GM23338 (cell line): ENCODE data around the gene USP32.

ENCODE experiments used
- CREB1 ChIP-seq: fragments of 250-450 bp; sonication (Bioruptor Pico); IDR thresholded peaks from 2 replicates; pipeline ENCODE4 v1.5.0; 2020; ENCODE audit warnings: low read depth, mild to moderate bottlenecking, moderate library complexity
- EZH2 ChIP-seq: fragments of 200-600 bp; sonication (generic); IDR thresholded peaks from one replicate; pipeline ENCODE4 v1.8.0; 2017; ENCODE audit warnings: antibody characterized with exemption, mild to moderate bottlenecking, low read depth; ENCODE audit not compliant: unreplicated experiment
- EZH2phosphoT487 ChIP-seq: fragments of 200-600 bp; sonication (generic); IDR thresholded peaks from one replicate; pipeline ENCODE4 v1.8.1; 2018; ENCODE audit warnings: antibody characterized with exemption; ENCODE audit not compliant: unreplicated experiment
- JUNB ChIP-seq: IDR thresholded peaks from one replicate; pipeline ENCODE4 v1.6.1; 2016; ENCODE audit warnings: antibody characterized with exemption; ENCODE audit not compliant: unreplicated experiment
- POLR2AphosphoS5 ChIP-seq: IDR thresholded peaks from 2 replicates; pipeline ENCODE4 v1.6.1; 2016; ENCODE audit warnings: antibody characterized with exemption, low read depth
- TF ChIP-seq, protein P1 (sequence below), 2 experiments: fragments of 200-600 bp in 1 of 2; sonication (generic) in 1 of 2; conservative IDR thresholded peaks; 2 replicates each; pipeline versions ENCODE4 v1.5.1 to v1.6.1; 2016 to 2017; ENCODE audit warnings: antibody characterized with exemption in 2 of 2, low read depth in 2 of 2, mild to moderate bottlenecking in 2 of 2, moderate library complexity in 1 of 2
- TF ChIP-seq, protein P2 (sequence below): IDR thresholded peaks from one replicate; pipeline ENCODE4 v1.6.1; 2018; ENCODE audit warnings: antibody characterized with exemption; ENCODE audit not compliant: unreplicated experiment

DNA sequence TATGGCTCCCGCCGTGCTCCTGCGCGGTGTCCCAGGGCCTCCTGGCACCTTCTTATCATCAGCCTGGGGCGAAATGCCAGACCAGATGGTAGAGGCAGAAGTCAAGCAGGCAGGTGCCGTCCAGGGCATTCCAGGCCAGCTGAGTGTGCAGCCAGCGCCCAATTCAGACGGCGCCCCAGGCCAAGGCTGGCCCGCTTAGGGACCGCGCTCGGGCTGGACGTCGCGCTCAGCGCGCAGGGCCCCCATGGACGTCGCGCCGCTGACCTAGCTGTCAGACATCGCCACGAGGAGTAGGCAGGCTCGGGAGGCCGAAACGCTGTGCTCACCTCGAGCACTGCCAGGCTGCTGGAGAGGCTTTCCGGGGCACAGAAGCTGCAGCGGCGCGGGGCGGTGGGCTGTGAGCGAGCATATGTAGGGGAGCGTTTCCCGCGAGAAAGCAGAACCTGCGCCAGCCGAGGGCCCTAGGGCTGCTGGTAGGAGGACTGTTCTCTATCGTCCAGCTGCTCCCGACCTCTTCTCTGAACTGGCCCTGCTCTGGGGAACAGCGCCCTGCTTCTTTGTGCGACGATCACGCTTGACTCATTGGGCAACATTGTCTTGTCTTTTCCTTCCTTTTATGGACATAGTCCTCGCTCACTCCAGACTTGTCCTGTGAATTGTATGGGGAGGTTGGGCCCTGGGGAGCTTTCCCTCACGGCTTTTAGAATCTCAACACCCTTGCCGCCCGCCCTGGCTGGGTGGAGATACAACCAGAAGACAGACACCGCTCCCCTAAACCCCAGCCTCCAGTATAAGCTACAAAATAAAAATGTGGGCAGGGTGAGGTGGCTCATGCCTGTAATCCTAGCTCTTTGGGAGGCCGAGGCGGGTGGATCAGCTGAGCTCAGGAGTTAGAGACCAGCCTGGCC lies 250.6 kb downstream of the USP32 start:
- TF ChIP-seq, protein P1, sequence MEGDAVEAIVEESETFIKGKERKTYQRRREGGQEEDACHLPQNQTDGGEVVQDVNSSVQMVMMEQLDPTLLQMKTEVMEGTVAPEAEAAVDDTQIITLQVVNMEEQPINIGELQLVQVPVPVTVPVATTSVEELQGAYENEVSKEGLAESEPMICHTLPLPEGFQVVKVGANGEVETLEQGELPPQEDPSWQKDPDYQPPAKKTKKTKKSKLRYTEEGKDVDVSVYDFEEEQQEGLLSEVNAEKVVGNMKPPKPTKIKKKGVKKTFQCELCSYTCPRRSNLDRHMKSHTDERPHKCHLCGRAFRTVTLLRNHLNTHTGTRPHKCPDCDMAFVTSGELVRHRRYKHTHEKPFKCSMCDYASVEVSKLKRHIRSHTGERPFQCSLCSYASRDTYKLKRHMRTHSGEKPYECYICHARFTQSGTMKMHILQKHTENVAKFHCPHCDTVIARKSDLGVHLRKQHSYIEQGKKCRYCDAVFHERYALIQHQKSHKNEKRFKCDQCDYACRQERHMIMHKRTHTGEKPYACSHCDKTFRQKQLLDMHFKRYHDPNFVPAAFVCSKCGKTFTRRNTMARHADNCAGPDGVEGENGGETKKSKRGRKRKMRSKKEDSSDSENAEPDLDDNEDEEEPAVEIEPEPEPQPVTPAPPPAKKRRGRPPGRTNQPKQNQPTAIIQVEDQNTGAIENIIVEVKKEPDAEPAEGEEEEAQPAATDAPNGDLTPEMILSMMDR (conservative IDR thresholded peaks at IDR 0.05; ENCODE audit: low read depth in 2 of 2), result no peak
- TF ChIP-seq EZH2, result peak; percentile 32
- TF ChIP-seq POLR2AphosphoS5, result no peak
- TF ChIP-seq CREB1, result no peak
- no peak for TF ChIP-seq EZH2phosphoT487
- TF ChIP-seq JUNB, result no peak
- TF ChIP-seq, protein P2, sequence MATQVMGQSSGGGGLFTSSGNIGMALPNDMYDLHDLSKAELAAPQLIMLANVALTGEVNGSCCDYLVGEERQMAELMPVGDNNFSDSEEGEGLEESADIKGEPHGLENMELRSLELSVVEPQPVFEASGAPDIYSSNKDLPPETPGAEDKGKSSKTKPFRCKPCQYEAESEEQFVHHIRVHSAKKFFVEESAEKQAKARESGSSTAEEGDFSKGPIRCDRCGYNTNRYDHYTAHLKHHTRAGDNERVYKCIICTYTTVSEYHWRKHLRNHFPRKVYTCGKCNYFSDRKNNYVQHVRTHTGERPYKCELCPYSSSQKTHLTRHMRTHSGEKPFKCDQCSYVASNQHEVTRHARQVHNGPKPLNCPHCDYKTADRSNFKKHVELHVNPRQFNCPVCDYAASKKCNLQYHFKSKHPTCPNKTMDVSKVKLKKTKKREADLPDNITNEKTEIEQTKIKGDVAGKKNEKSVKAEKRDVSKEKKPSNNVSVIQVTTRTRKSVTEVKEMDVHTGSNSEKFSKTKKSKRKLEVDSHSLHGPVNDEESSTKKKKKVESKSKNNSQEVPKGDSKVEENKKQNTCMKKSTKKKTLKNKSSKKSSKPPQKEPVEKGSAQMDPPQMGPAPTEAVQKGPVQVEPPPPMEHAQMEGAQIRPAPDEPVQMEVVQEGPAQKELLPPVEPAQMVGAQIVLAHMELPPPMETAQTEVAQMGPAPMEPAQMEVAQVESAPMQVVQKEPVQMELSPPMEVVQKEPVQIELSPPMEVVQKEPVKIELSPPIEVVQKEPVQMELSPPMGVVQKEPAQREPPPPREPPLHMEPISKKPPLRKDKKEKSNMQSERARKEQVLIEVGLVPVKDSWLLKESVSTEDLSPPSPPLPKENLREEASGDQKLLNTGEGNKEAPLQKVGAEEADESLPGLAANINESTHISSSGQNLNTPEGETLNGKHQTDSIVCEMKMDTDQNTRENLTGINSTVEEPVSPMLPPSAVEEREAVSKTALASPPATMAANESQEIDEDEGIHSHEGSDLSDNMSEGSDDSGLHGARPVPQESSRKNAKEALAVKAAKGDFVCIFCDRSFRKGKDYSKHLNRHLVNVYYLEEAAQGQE, result no peak
